Activated naive CD4-positive, alpha-beta T cell treated with anti-CD3 and anti-CD28 coated beads, Interleukin-2, amount 50 U/mL, for 24 hours (primary cell): Measurements from ENCODE around the gene CDS1.
A peak's percentile ranks its signal among the peaks of the same experiment; 100 is the strongest.

Experiments
- H3K27ac Mint-ChIP-seq: one replicate; pipeline ENCODE4 v1.8.0; 2021; ENCODE audit warnings: mild to moderate bottlenecking, mixed read lengths
- H3K27me3 Mint-ChIP-seq: one replicate; pipeline ENCODE4 v1.8.0; 2021; ENCODE audit warnings: mixed read lengths
- H3K36me3 Mint-ChIP-seq: one replicate; pipeline ENCODE4 v1.8.0; 2021; ENCODE audit warnings: mixed read lengths
- H3K4me1 Mint-ChIP-seq: one replicate; pipeline ENCODE4 v1.8.0; 2021; ENCODE audit warnings: mixed read lengths
- H3K4me3 Mint-ChIP-seq: one replicate; pipeline ENCODE4 v1.8.0; 2021; ENCODE audit warnings: mild to moderate bottlenecking, mixed read lengths
- H3K9me3 Mint-ChIP-seq: one replicate; pipeline ENCODE4 v1.8.0; 2021; ENCODE audit warnings: mixed read lengths

Gene CDS1

DNA sequence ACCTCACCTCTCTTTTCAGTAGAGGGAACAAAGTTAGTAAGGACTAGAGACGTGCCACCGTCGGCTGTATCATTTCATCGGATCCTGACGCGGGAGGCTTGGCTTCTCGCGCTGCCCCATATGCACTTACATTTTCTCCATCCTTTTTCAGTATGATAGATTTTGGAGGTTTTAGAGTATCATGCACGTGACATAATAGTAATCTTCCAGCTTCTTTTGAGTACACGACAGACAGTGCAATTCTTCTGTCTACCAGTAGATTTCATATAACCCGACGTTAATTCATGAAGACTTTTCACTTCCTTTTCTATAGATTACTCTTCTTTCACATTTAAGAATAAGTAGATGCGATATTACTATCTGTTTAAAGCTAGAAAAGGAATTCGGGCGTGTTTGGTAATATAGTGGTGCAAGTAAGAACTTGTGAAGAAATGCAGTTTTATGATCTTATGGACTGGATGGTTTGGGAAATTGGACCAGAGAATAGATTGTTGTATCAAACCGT, 1.0 kb downstream of the CDS1 start:
- H3K4me3 Mint-ChIP-seq = peak overlapping the region; percentile 87
- no peak overlapping the region for H3K27ac Mint-ChIP-seq
- no peaks in the 10 kb centered on the region for H3K9me3 Mint-ChIP-seq
- H3K36me3 Mint-ChIP-seq = peaks cover 2% of the 10 kb centered on the region
- H3K27me3 Mint-ChIP-seq = peaks cover 32% of the 10 kb centered on the region
- peaks cover 16% of the 10 kb centered on the region for H3K4me1 Mint-ChIP-seq

GRCh38 chr4:84585251-84585650, 2.3 kb downstream of the CDS1 start:
- H3K4me3 Mint-ChIP-seq = no peak overlapping the region
- no peaks in the 10 kb centered on the region for H3K9me3 Mint-ChIP-seq
- H3K4me1 Mint-ChIP-seq = peaks cover 16% of the 10 kb centered on the region
- peaks cover 29% of the 10 kb centered on the region for H3K27me3 Mint-ChIP-seq
- peaks cover 2% of the 10 kb centered on the region for H3K36me3 Mint-ChIP-seq
- H3K27ac Mint-ChIP-seq = no peak overlapping the region

GRCh38 chr4:84594724-84595123, 11.8 kb downstream of the CDS1 start:
- Mint-ChIP-seq H3K27me3 (peaks cover 4% of the 10 kb centered on the region), H3K9me3 (no peaks in the 10 kb centered on the region), H3K4me1 (no peaks in the 10 kb centered on the region), H3K4me3 (no peak overlapping the region), H3K36me3 (no peaks in the 10 kb centered on the region), H3K27ac (no peak overlapping the region)

DNA sequence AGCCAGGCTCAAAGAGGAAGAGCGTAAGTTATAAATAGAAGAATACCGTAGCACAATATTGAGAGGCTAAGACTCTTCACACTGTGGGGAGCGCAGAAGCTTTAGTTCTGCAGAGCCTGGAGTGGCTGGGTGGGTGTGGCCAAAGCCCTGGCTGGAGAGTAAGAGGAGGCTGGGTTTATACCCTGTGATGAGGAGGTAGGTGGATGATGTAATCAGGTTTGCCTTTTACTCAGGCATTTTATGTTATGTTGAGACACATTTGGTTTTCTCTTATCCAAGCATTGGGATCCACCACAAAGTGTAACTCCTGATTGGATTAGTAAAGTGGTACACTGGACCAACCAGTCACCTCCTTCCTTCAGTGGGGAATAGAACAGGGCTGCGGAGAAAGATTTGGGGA, 13.9 kb downstream of the CDS1 start:
- no peak overlapping the region for H3K27ac Mint-ChIP-seq
- no peaks in the 10 kb centered on the region for H3K36me3 Mint-ChIP-seq
- H3K27me3 Mint-ChIP-seq = peaks cover 4% of the 10 kb centered on the region
- no peaks in the 10 kb centered on the region for H3K9me3 Mint-ChIP-seq
- no peaks in the 10 kb centered on the region for H3K4me1 Mint-ChIP-seq
- no peak overlapping the region for H3K4me3 Mint-ChIP-seq

- no peak overlapping the region for H3K4me3 Mint-ChIP-seq
- H3K4me1 Mint-ChIP-seq = no peaks in the 10 kb centered on the region
- no peak overlapping the region for H3K27ac Mint-ChIP-seq
- peaks cover 4% of the 10 kb centered on the region for H3K27me3 Mint-ChIP-seq
- no peaks in the 10 kb centered on the region for H3K9me3 Mint-ChIP-seq
- H3K36me3 Mint-ChIP-seq = no peaks in the 10 kb centered on the region
These were observed 14.5 kb downstream of the CDS1 start for GRCh38 chr4:84597450-84597849.

DNA sequence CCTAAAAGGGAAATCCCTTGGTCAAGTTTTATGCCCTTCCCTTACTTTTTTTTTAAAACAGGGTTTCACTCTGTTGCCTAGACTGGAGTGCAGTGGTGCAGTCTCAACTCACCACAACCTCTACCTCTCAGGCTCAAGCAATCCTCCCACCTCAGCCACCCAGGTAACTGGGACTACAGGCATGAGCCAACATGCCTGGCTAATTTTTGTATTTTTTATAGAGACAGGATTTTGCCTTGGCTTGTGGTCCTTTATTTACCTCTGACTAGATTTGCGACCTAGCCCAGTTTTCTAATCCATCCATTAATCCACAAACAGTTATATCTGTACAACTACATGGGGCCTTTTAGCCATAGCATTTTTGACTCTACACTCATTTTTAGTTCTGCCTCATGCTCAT, 23.7 kb downstream of the CDS1 start:
- Mint-ChIP-seq H3K4me1 (no peaks in the 10 kb centered on the region), H3K36me3 (peaks cover 5% of the 10 kb centered on the region), H3K27ac (no peak overlapping the region), H3K27me3 (no peaks in the 10 kb centered on the region), H3K9me3 (no peaks in the 10 kb centered on the region), H3K4me3 (no peak overlapping the region)

DNA sequence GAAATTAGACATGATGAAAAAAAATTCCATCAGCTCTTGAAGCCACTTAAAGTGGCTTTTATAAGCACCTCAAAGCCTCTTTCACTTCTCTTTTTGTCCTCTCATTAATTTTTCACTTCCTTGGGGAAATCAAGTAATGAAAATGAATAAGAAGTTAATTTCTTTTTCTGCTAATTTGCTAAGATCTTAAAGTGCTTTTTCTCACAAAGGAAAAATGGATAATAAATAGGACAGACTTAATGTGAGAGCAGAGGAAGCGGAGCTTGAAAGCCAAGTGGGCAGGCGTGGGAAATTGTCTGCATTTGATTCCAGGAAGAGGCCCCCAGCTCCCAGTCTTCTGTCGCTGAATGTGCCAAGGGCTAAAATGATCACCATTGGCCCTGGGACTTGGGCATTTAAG, 28.6 kb downstream of the CDS1 start:
- H3K4me1 Mint-ChIP-seq = no peaks in the 10 kb centered on the region
- H3K36me3 Mint-ChIP-seq = peaks cover 5% of the 10 kb centered on the region
- no peaks in the 10 kb centered on the region for H3K9me3 Mint-ChIP-seq
- H3K27me3 Mint-ChIP-seq = no peaks in the 10 kb centered on the region
- H3K27ac Mint-ChIP-seq = no peak overlapping the region
- no peak overlapping the region for H3K4me3 Mint-ChIP-seq

DNA sequence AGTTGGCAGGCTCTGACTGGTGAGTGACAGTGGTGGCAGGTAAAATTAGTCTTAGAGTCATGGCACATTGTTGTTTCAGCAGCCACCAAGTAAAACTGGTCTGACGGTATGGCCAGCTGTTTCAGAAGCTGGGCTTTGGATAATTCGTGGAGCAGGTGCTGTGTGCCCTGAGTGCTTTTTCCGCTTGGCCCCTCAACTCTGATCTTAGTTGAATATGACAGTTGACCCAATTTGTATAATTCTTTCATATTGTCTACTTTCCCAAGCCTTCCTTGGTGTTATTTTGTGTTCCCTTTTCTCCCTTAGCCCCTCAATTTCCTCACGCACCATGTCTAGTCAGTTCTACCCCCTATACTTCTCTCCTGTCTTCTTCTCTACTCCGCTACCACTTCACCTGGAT, 32.0 kb downstream of the CDS1 start:
- Mint-ChIP-seq H3K36me3 (no peaks in the 10 kb centered on the region), H3K27me3 (no peaks in the 10 kb centered on the region), H3K4me3 (no peak overlapping the region)

DNA sequence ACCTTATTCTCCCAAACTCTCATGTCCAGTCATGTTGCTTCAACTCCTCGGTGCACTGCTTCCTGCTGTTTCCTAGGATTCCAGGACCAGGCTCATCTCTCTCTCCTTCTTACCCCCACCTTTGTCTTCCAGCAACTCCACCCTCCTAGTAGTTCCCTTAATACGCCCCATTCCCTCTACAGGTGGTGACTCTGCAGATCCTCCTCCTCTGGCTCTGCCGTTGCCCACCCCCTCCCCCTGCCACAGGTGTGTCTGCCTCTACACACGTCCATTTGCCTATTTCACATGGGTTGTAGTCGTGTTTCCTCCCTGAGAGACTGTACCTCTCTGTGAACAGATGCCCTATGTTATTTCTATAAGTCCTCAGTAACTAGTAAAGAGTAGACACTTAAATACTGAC, 32.4 kb downstream of the CDS1 start:
- H3K4me1 Mint-ChIP-seq = no peaks in the 10 kb centered on the region
- no peak overlapping the region for H3K27ac Mint-ChIP-seq
- H3K36me3 Mint-ChIP-seq = no peaks in the 10 kb centered on the region
- H3K4me3 Mint-ChIP-seq = no peak overlapping the region
- no peaks in the 10 kb centered on the region for H3K27me3 Mint-ChIP-seq
- no peaks in the 10 kb centered on the region for H3K9me3 Mint-ChIP-seq

More for the DNA sequence above, 32.0 kb downstream of the CDS1 start:
- H3K9me3 Mint-ChIP-seq = no peaks in the 10 kb centered on the region
- no peaks in the 10 kb centered on the region for H3K4me1 Mint-ChIP-seq
- no peak overlapping the region for H3K27ac Mint-ChIP-seq

DNA sequence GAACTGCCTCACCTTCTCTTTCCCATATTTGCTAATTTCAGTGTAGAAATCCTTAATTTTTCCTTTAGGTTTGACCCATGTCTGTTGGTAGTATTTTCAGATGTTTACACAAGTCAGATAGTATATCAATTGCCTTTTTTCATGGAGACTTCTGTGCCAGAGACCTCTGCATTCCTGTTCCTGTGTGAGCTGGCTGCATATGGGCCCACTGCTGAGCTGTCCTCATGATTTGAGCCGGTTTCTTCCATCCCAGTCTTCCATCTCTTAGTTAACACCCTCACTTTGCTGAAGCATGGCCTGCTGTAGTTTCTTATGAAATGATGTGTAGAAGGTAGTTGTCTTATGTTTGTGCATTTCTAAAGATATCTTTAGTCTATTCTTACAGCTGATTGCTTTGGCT, 40.0 kb downstream of the CDS1 start:
- Mint-ChIP-seq H3K27ac (no peak overlapping the region), H3K4me3 (no peak overlapping the region), H3K4me1 (no peaks in the 10 kb centered on the region), H3K36me3 (peaks cover 2% of the 10 kb centered on the region), H3K27me3 (no peaks in the 10 kb centered on the region), H3K9me3 (no peaks in the 10 kb centered on the region)

GRCh38 chr4:84623661-84624060, 40.7 kb downstream of the CDS1 start:
- Mint-ChIP-seq H3K9me3 (no peaks in the 10 kb centered on the region), H3K4me3 (no peak overlapping the region), H3K27me3 (no peaks in the 10 kb centered on the region), H3K36me3 (peaks cover 2% of the 10 kb centered on the region), H3K4me1 (no peaks in the 10 kb centered on the region), H3K27ac (no peak overlapping the region)

DNA sequence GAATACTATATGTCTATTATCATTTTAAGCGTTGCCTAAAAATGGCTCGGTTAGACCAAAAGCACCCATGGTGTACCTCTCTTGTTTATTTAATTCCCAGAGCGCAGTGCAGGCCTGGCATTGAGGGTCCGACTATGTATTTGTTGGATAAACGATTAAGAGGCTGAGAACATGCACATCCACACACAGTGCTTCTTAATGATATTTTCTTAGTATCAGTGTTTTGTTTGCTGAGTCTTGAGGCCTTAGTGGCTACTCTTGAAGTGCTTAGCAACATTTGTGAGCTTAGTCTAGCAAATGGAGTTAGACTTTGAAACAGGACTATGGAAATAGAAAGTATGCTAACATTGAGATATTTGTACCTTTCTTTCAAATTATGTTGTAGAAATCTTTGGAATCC, 43.7 kb downstream of the CDS1 start:
- H3K27me3 Mint-ChIP-seq = no peaks in the 10 kb centered on the region
- no peaks in the 10 kb centered on the region for H3K4me1 Mint-ChIP-seq
- H3K36me3 Mint-ChIP-seq = peaks cover 2% of the 10 kb centered on the region
- H3K9me3 Mint-ChIP-seq = no peaks in the 10 kb centered on the region
- H3K27ac Mint-ChIP-seq = no peak overlapping the region
- H3K4me3 Mint-ChIP-seq = no peak overlapping the region

DNA sequence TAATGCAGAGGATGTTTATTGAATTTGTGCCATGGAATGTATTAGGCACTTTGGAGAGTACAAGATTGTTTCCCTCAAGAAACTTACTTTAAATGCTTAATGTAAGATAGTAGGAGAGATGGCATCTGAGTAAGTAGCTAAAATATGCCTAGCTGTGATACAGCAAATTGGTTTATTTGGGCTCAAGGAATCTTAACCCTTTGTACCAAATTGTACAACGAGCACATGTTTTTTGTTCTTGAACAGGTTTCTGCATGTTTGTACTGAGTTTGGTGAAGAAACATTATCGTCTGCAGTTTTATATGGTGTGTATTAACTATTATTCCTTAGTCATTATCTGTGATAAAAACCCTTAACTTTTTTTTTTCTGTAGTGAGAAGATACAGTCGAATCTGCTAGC, 48.6 kb downstream of the CDS1 start:
- Mint-ChIP-seq H3K27me3 (no peaks in the 10 kb centered on the region), H3K27ac (no peak overlapping the region), H3K4me1 (no peaks in the 10 kb centered on the region), H3K4me3 (no peak overlapping the region), H3K36me3 (peaks cover 2% of the 10 kb centered on the region), H3K9me3 (no peaks in the 10 kb centered on the region)

GRCh38 chr4:84632092-84632491, 49.2 kb downstream of the CDS1 start:
- Mint-ChIP-seq H3K36me3 (peaks cover 3% of the 10 kb centered on the region), H3K27me3 (no peaks in the 10 kb centered on the region), H3K4me3 (no peak overlapping the region), H3K4me1 (no peaks in the 10 kb centered on the region), H3K9me3 (no peaks in the 10 kb centered on the region), H3K27ac (no peak overlapping the region)

- Mint-ChIP-seq H3K27me3 (no peaks in the 10 kb centered on the region), H3K27ac (no peak overlapping the region), H3K9me3 (no peaks in the 10 kb centered on the region), H3K4me3 (no peak overlapping the region), H3K4me1 (no peaks in the 10 kb centered on the region), H3K36me3 (peaks cover 3% of the 10 kb centered on the region)
These were observed 52.0 kb downstream of the CDS1 start for GRCh38 chr4:84634961-84635360.

DNA sequence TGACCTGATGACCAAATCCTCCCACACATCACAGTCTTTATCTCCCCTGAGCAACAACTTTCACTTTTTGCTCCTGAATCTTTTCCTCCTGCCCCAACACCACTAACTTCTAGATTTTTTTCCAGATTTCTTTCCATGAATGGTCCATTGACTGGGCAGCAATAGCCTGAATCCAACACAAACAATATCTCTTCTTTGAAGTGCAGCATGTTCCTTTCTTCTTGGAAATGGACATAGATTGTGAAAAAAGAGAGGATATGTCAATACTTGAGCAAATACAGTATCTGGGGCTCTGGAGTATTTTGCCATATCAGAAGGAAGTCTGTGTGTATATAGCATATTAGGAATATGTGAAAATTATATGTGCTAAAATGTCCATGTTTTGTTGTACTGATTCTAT, 55.2 kb downstream of the CDS1 start:
- no peaks in the 10 kb centered on the region for H3K4me1 Mint-ChIP-seq

GRCh38 chr4:84639145-84639544, 56.2 kb downstream of the CDS1 start:
- no peak overlapping the region for H3K27ac Mint-ChIP-seq
- H3K27me3 Mint-ChIP-seq = no peaks in the 10 kb centered on the region
- peaks cover 5% of the 10 kb centered on the region for H3K36me3 Mint-ChIP-seq
- no peaks in the 10 kb centered on the region for H3K9me3 Mint-ChIP-seq
- no peaks in the 10 kb centered on the region for H3K4me1 Mint-ChIP-seq
- no peak overlapping the region for H3K4me3 Mint-ChIP-seq

More for the DNA sequence above, 55.2 kb downstream of the CDS1 start:
- peaks cover 5% of the 10 kb centered on the region for H3K36me3 Mint-ChIP-seq
- H3K27ac Mint-ChIP-seq = no peak overlapping the region
- H3K9me3 Mint-ChIP-seq = no peaks in the 10 kb centered on the region
- no peaks in the 10 kb centered on the region for H3K27me3 Mint-ChIP-seq
- no peak overlapping the region for H3K4me3 Mint-ChIP-seq
